Rectal smooth muscle tissue (tissue), 1 donor: ENCODE data around the gene TNS1.

Source experiments
- H3K27ac ChIP-seq: one replicate; pipeline ENCODE4 v1.7.0; 2013; ENCODE audit warnings: low read depth, low read length, inconsistent platforms
- H3K27me3 ChIP-seq: one replicate; pipeline ENCODE4 v1.7.0; 2013; ENCODE audit warnings: low read length; ENCODE audit not compliant: control insufficient read depth, insufficient read depth
- H3K36me3 ChIP-seq: one replicate; pipeline ENCODE4 v1.7.0; 2013; ENCODE audit warnings: low read length; ENCODE audit not compliant: control insufficient read depth, insufficient read depth
- H3K4me1 ChIP-seq: one replicate; pipeline ENCODE4 v1.7.0; 2013; ENCODE audit warnings: low read length; ENCODE audit not compliant: control insufficient read depth, insufficient read depth
- H3K4me3 ChIP-seq: one replicate; pipeline ENCODE4 v1.7.0; 2013; ENCODE audit warnings: low read length
- H3K9ac ChIP-seq: one replicate; pipeline ENCODE4 v1.7.0; 2013; ENCODE audit warnings: low read length

Gene TNS1

GRCh38 chr2:217753460-217754200, 249.2 kb downstream of the TNS1 start:
- Histone ChIP-seq H3K27me3 (no peaks in the 10 kb centered on the region), H3K9ac (no peak overlapping the region), H3K4me1 (peaks cover 32% of the 10 kb centered on the region), H3K36me3 (no peaks in the 10 kb centered on the region), H3K27ac (peak overlapping the region; percentile 56), H3K4me3 (no peak overlapping the region)

- no peaks in the 10 kb centered on the region for H3K27me3 ChIP-seq
- no peaks in the 10 kb centered on the region for H3K36me3 ChIP-seq
- H3K27ac ChIP-seq, result peak overlapping the region; percentile 33
- H3K4me3 ChIP-seq, result no peak overlapping the region
- H3K9ac ChIP-seq, result no peak overlapping the region
- H3K4me1 ChIP-seq, result peaks cover 32% of the 10 kb centered on the region
Measured at GRCh38 chr2:217752714-217753459, 249.9 kb downstream of the TNS1 start.

GRCh38 chr2:217751952-217752351, 250.8 kb downstream of the TNS1 start:
- Histone ChIP-seq H3K27ac (peak overlapping the region; percentile 4), H3K4me1 (peaks cover 32% of the 10 kb centered on the region), H3K9ac (no peak overlapping the region), H3K4me3 (no peak overlapping the region), H3K36me3 (no peaks in the 10 kb centered on the region), H3K27me3 (no peaks in the 10 kb centered on the region)

- Histone ChIP-seq H3K4me1 (peaks cover 27% of the 10 kb centered on the region), H3K36me3 (no peaks in the 10 kb centered on the region), H3K9ac (no peak overlapping the region), H3K27ac (no peak overlapping the region), H3K27me3 (no peaks in the 10 kb centered on the region), H3K4me3 (no peak overlapping the region)
Measured at GRCh38 chr2:217751192-217751591, 251.6 kb downstream of the TNS1 start.
